Measurements from ENCODE around the gene CDK15.

- TF ChIP-seq CTCF (IDR thresholded peaks at IDR 0.05) = no peak
- TF ChIP-seq NR2C2 (CRISPR knock-in tag; IDR thresholded peaks at IDR 0.05) = no peak
- no peak for TF ChIP-seq ZNF263 (CRISPR knock-in tag; IDR thresholded peaks at IDR 0.05; ENCODE audit: low read depth)
- TF ChIP-seq MAX (CRISPR knock-in tag; IDR thresholded peaks at IDR 0.05) = no peak
- no peak for TF ChIP-seq AR (CRISPR knock-in tag; IDR thresholded peaks at IDR 0.05)
- TF ChIP-seq SP1 (CRISPR knock-in tag; conservative IDR thresholded peaks at IDR 0.05) = no peak
- TF ChIP-seq ARID4B (CRISPR knock-in tag; IDR thresholded peaks at IDR 0.05; ENCODE audit: borderline replicate concordance) = no peak
- TF ChIP-seq PREB (CRISPR knock-in tag; IDR thresholded peaks at IDR 0.05; ENCODE audit: borderline replicate concordance) = no peak
- no peak for TF ChIP-seq USF2 (CRISPR knock-in tag; IDR thresholded peaks at IDR 0.05)
- TF ChIP-seq CDX4 (CRISPR knock-in tag; IDR thresholded peaks at IDR 0.05; ENCODE audit: borderline replicate concordance) = no peak
- TF ChIP-seq ATF3 (CRISPR knock-in tag; conservative IDR thresholded peaks at IDR 0.05) = no peak
These were observed 46.6 kb downstream of the CDK15 start for GRCh38 chr2:201852878-201853415.

All from WTC11 (cell line).